Lung (tissue), 12 donors: ENCODE data around the gene DCD. TPM values are rescaled to one million over a fixed set of nuclear protein-coding genes. Genes with fewer than 3 reads are reported as not detected.

Experiments
- ATAC-seq: fragments of 200-7000 bp; cut with Tn5 transposase; one replicate; pipeline ENCODE4 v1.9.1; 2020; ENCODE audit warnings: moderate number of reproducible peaks; ENCODE audit not compliant: insufficient read depth, low FRiP score
- DNase-seq, 3 donors: peaks; one replicate each; pipeline ENCODE4 v3.0.0-alpha.2; 2013 to 2017
- H3K27ac ChIP-seq, 2 donors: one replicate each; pipeline ENCODE4 v1.5.1; 2013; ENCODE audit warnings: mild to moderate bottlenecking in 2 of 2, moderate library complexity in 2 of 2, control low read depth in 1 of 2, inconsistent platforms in 1 of 2, low read depth in 1 of 2, low read length in 1 of 2
- H3K27me3 ChIP-seq, 3 donors: one replicate each; pipeline ENCODE4 v1.5.1; 2013; ENCODE audit warnings: low read length in 2 of 3; ENCODE audit not compliant: control insufficient read depth in 3 of 3, insufficient read depth in 3 of 3
- H3K36me3 ChIP-seq, 4 donors: one replicate each; pipeline ENCODE4 v1.5.1; 2013; ENCODE audit warnings: low read length in 4 of 4, mild to moderate bottlenecking in 1 of 4, moderate library complexity in 1 of 4; ENCODE audit not compliant: control insufficient read depth in 4 of 4, insufficient read depth in 4 of 4
- H3K4me1 ChIP-seq, 5 donors: one replicate each; pipeline ENCODE4 v1.5.1; 2013; ENCODE audit warnings: low read length in 5 of 5, mild to moderate bottlenecking in 2 of 5, moderate library complexity in 1 of 5; ENCODE audit not compliant: control insufficient read depth in 5 of 5, insufficient read depth in 5 of 5
- H3K4me3 ChIP-seq: one replicate; pipeline ENCODE4 v1.5.1; 2013; ENCODE audit warnings: mild to moderate bottlenecking, control low read depth, moderate library complexity
- H3K9ac ChIP-seq, 2 donors: one replicate each; pipeline ENCODE4 v1.5.1; 2013; ENCODE audit warnings: low read length in 2 of 2, control low read depth in 1 of 2; ENCODE audit not compliant: insufficient read depth in 1 of 2
- H3K9me3 ChIP-seq, 4 donors: one replicate each; pipeline ENCODE4 v1.5.1; 2013; ENCODE audit warnings: low read length in 3 of 4, mild to moderate bottlenecking in 1 of 4, moderate library complexity in 1 of 4; ENCODE audit not compliant: control insufficient read depth in 4 of 4, insufficient read depth in 3 of 4
- CTCF ChIP-seq: IDR thresholded peaks from 2 replicates; pipeline ENCODE4 v1.5.1; 2012; ENCODE audit warnings: mild to moderate bottlenecking; ENCODE audit errors: control extremely low read depth, extremely low read depth
- WGBS, 2 donors: extraction: QIAGEN DNeasy Blood & Tissue Kit; methylation state at CpG; one replicate each; pipeline ENCODE4 v1.1.7; 2013; 5-methylcytosine and 5-hydroxymethylcytosine counted together
- polyA plus RNA-seq, 2 donors: library from polyadenylated mRNA; stranded (reverse); fragments of 200-250 nt; gene quantifications; one replicate each; pipeline ENCODE4 v1.2.1, GENCODE V29; 2013
- total RNA-seq, 2 donors: library from RNA; depleted of rRNA in 1 of 2; stranded (reverse); fragments of >200 nt in 1 of 2; gene quantifications; one replicate each; pipeline ENCODE4 v1.2.1, GENCODE V29; 2014 to 2021
- donor health status: control.
- donor health status: control.
- donor health status: Bipolar disorder and iron deficiency.
- donor health status: healthy.
- donor health status: DM: yes; HTN: yes; CAD: no.

DCD gene
- total and polyA plus RNA-seq, 4 donors: not detected

- DNase-seq (no peak), ATAC-seq (no peak)
- Histone ChIP-seq H3K27me3 (no peaks in the 10 kb centered on the region), H3K9ac (no peak overlapping the region), H3K4me3 (no peak overlapping the region), H3K27ac (no peak overlapping the region), H3K4me1 (no peaks in the 10 kb centered on the region), H3K9me3 (no peaks in the 10 kb centered on the region), H3K36me3 (no peaks in the 10 kb centered on the region)
- TF ChIP-seq CTCF: no peak
- 82% methylated on average over 5 of the region's 5 CpGs for WGBS, 2 donors
Observed at GRCh38 chr12:54598970-54599369, 49.2 kb downstream of the DCD start.

GRCh38 chr12:54596526-54596946 lies 51.6 kb downstream of the DCD start:
- no peak for ATAC-seq
- Histone ChIP-seq H3K4me3 (no peak overlapping the region), H3K9me3 (peaks cover 0 to 2% (median 0%) of the 10 kb centered on the region in 4 donors), H3K9ac (no peak overlapping the region), H3K4me1 (no peaks in the 10 kb centered on the region), H3K27me3 (peaks cover 0 to 9% (median 4%) of the 10 kb centered on the region in 3 donors), H3K36me3 (no peaks in the 10 kb centered on the region), H3K27ac (no peak overlapping the region)
- DNase-seq: peak; percentile 72 to 80 (median 73)
- WGBS, 2 donors: 21 to 34% methylated on average over 3 of the region's 3 CpGs
- peak; percentile 29 for TF ChIP-seq CTCF

GRCh38 chr12:54595471-54595870 lies 52.7 kb downstream of the DCD start:
- no peak for ATAC-seq
- H3K27ac ChIP-seq: no peak overlapping the region
- no peak for TF ChIP-seq CTCF
- no peaks in the 10 kb centered on the region for H3K4me1 ChIP-seq
- peaks cover 0 to 2% (median 0%) of the 10 kb centered on the region in 4 donors for H3K9me3 ChIP-seq
- 82 to 96% methylated on average over 3 of the region's 3 CpGs for WGBS, 2 donors
- peaks cover 0 to 16% (median 4%) of the 10 kb centered on the region in 3 donors for H3K27me3 ChIP-seq
- H3K4me3 ChIP-seq: no peak overlapping the region
- H3K9ac ChIP-seq: no peak overlapping the region
- no peaks in the 10 kb centered on the region for H3K36me3 ChIP-seq
- no peak for DNase-seq

Other genes with a start within 250 kb of the DCD start
- 100 to 1,000 TPM in 1 of 2 donors, 10 to 100 TPM in 1; 71.2 to 131 TPM for gene ITGA5, start 229.1 kb downstream of the DCD start, total RNA-seq
- gene ITGA5, start 229.1 kb downstream of the DCD start, polyA plus RNA-seq: 100 to 1,000 TPM in 1 of 2 donors, 10 to 100 TPM in 1; 39.8 to 134 TPM
- gene GTSF1, start 174.8 kb downstream of the DCD start, total RNA-seq: 1 to 10 TPM in 1 of 2 donors, under 1 TPM in 1; 0.68 to 1.2 TPM
- 1 to 10 TPM in 1 of 2 donors, under 1 TPM in 1; 0.69 to 2.1 TPM for gene GTSF1, start 174.8 kb downstream of the DCD start, polyA plus RNA-seq
- gene NCKAP1L, start 150.6 kb downstream of the DCD start, total RNA-seq: 10 to 100 TPM; 38.7 to 73.0 TPM
- gene NCKAP1L, start 150.6 kb downstream of the DCD start, polyA plus RNA-seq: 10 to 100 TPM; 11.1 to 50.2 TPM
- 1 to 10 TPM; 1.3 to 7.0 TPM for gene PDE1B, start 98.8 kb downstream of the DCD start, total RNA-seq
- gene PDE1B, start 98.8 kb downstream of the DCD start, polyA plus RNA-seq: 1 to 10 TPM; 5.1 TPM
- gene PPP1R1A, start 59.7 kb downstream of the DCD start, total RNA-seq: under 1 TPM; 0.65 to 0.98 TPM
- gene PPP1R1A, start 59.7 kb downstream of the DCD start, polyA plus RNA-seq: under 1 TPM; 0.15 to 0.73 TPM
- not detected for gene LACRT, start 13.5 kb downstream of the DCD start, total RNA-seq
- not detected for gene LACRT, start 13.5 kb downstream of the DCD start, polyA plus RNA-seq
- 1 to 10 TPM in 1 of 2 donors, not detected in 1; 1.5 TPM for gene MUCL1, start 206.2 kb upstream of the DCD start, total RNA-seq
- gene MUCL1, start 206.2 kb upstream of the DCD start, polyA plus RNA-seq: 10 to 100 TPM in 1 of 2 donors, 1 to 10 TPM in 1; 2.4 to 84.1 TPM